ENCODE data around the gene PPP1R13B.

PPP1R13B gene

DNA sequence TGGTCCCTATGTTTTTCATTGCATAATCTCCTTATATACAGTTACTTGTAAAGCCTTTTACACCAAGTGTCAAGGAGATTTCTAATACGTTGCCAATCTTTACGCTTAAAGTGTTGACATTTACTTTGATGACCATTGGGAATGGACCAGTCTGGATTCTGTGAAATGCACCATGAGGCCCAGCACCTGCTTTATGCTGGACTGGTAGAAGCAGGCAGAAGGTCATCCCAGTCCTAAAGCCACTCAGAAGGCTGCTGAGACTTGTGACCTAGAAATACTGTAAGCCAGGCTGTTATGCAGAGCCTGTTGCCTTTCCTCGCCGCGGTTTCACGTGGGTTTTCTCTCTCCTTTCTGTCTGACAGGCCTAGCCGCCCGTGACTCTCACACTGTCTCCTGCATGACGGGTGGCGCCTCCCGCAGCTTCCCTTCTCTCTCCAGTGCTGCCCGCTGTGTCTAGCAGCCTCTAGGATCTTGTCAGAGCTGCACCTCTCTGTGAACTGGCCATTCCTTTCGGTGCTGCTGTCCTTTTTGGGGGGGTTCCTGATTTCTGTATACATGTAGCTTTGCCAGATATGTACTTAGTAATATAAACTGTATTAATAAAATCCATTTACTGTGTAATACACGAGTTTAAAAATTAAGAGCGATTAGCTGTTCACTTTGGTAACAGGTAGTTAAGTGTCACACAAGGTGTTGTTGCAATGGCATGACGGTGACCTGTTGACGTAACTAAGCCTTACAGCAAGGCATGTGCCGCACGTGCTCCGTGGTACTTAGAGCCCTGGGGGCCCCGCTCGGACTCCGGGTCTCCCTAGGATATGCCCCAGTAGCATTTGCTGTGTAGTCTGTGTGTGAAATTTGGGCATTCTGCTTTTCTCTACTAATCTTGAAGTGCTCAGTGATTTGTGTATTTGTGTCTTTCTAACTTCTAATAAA, 161.8 kb downstream of the PPP1R13B start:
- no peaks in the 10 kb centered on the region for H3K27me3 Mint-ChIP-seq (ENCODE audit: low read depth, poor library complexity)
- no peaks in the 10 kb centered on the region for H3K9me3 Mint-ChIP-seq
- DNase-seq, result no peak
- H3K27ac Mint-ChIP-seq, result peak overlapping the region; percentile 64
- H3K36me3 Mint-ChIP-seq (ENCODE audit: low read depth), result peaks cover 49% of the 10 kb centered on the region
- TF ChIP-seq, protein P1, sequence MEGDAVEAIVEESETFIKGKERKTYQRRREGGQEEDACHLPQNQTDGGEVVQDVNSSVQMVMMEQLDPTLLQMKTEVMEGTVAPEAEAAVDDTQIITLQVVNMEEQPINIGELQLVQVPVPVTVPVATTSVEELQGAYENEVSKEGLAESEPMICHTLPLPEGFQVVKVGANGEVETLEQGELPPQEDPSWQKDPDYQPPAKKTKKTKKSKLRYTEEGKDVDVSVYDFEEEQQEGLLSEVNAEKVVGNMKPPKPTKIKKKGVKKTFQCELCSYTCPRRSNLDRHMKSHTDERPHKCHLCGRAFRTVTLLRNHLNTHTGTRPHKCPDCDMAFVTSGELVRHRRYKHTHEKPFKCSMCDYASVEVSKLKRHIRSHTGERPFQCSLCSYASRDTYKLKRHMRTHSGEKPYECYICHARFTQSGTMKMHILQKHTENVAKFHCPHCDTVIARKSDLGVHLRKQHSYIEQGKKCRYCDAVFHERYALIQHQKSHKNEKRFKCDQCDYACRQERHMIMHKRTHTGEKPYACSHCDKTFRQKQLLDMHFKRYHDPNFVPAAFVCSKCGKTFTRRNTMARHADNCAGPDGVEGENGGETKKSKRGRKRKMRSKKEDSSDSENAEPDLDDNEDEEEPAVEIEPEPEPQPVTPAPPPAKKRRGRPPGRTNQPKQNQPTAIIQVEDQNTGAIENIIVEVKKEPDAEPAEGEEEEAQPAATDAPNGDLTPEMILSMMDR (IDR thresholded peaks at IDR 0.05), result no peak
- no peaks in the 10 kb centered on the region for H3K4me1 Mint-ChIP-seq
- no peak overlapping the region for H3K4me3 Mint-ChIP-seq

DNA sequence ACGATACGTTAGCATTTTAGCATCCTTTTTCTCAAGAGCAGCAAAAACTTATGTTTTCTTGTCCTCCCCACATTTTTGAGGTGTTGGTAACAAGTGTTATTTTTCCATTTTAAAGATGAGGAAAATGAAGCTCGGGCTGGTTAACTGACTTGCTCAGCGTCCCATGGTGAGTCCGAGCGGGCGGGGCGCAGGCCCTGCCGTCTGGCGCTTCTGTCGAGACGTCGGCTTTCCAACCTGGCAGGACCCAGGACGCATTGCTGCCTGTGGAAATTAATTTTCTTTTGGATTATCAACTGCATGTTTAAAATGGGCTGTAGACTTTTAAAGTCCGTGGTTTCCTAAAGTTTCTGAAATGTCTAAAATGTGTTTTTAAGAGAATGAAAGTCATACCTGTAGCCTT, 162.5 kb downstream of the PPP1R13B start:
- Mint-ChIP-seq H3K4me3 (no peak overlapping the region), H3K9me3 (no peaks in the 10 kb centered on the region), H3K36me3 (ENCODE audit: low read depth) (peaks cover 55% of the 10 kb centered on the region), H3K4me1 (no peaks in the 10 kb centered on the region), H3K27me3 (ENCODE audit: low read depth, poor library complexity) (no peaks in the 10 kb centered on the region), H3K27ac (no peak overlapping the region)
- TF ChIP-seq, protein P1 (IDR thresholded peaks at IDR 0.05), result no peak
- no peak for DNase-seq

DNA sequence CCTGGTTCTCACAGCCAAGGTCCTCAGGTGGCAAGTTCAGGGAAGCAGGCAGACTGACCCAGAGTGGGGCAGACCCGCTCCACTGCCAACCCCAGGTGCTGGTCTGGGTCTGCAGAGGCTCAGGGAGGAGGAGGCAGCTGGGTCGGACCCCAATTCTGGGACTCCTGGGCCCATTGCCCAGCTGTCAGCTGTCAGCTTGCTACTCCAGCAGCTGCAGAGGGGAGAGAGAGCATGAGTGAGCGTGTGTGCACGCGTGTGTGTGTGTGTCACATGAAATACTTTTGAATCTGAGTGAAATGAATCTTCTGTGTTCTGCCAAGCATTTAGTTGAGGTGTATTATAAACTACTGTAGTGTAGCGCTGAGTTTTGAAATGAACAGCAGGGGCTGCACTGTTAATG, 162.9 kb downstream of the PPP1R13B start:
- TF ChIP-seq, protein P1 (IDR thresholded peaks at IDR 0.05), result no peak
- no peak overlapping the region for H3K27ac Mint-ChIP-seq

More for the DNA sequence above, 162.9 kb downstream of the PPP1R13B start:
- Mint-ChIP-seq H3K27me3 (ENCODE audit: low read depth, poor library complexity) (no peaks in the 10 kb centered on the region), H3K36me3 (ENCODE audit: low read depth) (peaks cover 56% of the 10 kb centered on the region), H3K4me1 (no peaks in the 10 kb centered on the region), H3K9me3 (no peaks in the 10 kb centered on the region), H3K4me3 (no peak overlapping the region)
- DNase-seq, result no peak
